LNCAP (cell line): ENCODE results near the gene DDOST.

Experiments
- TF ChIP-seq, protein P1 (sequence below): fragments of 450-650 bp; IDR thresholded peaks from 2 replicates; pipeline ENCODE4 v1.5.1; 2017; ENCODE audit warnings: mild to moderate bottlenecking

Gene DDOST

DNA sequence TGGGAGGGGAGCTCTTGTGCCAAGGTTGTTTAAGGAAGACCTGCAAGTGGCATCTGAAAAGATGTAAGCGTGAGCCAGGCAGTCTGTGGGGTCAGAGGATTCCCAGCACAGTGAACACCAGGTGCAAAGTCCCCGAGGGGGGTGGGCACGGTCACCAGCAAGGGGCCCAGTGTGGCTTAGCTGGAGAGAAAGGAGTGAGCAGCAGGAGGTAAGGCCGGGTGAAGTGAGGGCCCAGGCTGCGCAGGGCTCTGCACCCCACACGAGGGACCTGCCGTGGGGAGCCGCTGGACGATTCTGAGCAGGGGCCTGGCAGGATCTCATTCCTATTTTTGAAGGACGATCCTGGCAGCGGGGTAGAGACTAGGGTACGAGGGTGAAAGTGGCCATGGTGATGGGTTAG is 4.1 kb downstream of the DDOST start:
- TF ChIP-seq, protein P1, sequence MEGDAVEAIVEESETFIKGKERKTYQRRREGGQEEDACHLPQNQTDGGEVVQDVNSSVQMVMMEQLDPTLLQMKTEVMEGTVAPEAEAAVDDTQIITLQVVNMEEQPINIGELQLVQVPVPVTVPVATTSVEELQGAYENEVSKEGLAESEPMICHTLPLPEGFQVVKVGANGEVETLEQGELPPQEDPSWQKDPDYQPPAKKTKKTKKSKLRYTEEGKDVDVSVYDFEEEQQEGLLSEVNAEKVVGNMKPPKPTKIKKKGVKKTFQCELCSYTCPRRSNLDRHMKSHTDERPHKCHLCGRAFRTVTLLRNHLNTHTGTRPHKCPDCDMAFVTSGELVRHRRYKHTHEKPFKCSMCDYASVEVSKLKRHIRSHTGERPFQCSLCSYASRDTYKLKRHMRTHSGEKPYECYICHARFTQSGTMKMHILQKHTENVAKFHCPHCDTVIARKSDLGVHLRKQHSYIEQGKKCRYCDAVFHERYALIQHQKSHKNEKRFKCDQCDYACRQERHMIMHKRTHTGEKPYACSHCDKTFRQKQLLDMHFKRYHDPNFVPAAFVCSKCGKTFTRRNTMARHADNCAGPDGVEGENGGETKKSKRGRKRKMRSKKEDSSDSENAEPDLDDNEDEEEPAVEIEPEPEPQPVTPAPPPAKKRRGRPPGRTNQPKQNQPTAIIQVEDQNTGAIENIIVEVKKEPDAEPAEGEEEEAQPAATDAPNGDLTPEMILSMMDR, result no peak

DNA sequence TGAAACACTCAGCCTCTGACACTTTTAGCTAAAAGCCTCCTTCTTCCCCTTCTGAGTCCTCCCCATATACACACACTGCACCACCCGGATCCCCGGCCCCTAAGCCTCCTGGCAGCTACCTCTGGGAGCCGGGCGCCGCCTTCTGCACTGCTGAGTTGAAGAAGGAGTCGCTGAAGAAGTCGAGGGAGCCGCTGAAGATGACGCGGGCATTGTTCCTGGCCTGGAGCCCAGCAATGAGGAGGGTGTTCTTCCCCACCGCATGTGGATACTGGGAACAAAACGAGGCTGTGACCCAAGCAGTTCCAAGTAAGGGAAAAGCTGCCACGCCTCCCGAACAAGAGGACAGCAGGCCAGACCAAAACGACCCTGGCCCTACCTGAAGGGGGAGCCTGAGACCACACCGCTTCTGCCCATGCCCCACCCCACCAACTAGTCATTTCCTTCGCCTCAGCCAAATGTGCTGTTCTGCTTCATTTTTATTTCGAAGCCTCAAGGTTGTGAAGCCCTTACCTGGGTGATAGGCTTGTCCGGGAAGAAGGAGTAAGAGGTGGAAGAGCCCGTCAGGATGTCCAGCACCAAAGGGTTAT is 7.0 kb downstream of the DDOST start:
- TF ChIP-seq, protein P1, result no peak

DNA sequence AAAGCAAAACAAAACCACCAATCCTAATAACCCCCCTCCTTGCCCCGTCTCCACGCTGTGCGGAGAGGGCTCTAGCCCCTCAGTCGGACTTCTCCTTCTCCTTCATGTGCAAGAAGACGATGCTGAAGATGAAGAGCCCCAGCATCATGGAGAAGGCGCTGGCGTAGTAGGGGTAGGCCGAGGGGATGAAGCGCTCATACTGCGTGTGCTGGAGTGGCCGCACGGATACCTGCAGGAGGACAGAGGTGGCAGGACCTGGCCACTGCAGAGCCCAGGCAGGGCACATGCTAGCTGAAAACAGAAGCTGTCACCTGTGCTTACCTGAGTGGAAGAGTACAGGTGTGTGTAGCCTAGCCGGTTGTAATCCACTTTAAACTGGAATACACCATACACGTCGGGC is 8.9 kb downstream of the DDOST start:
- TF ChIP-seq, protein P1, result no peak

DNA sequence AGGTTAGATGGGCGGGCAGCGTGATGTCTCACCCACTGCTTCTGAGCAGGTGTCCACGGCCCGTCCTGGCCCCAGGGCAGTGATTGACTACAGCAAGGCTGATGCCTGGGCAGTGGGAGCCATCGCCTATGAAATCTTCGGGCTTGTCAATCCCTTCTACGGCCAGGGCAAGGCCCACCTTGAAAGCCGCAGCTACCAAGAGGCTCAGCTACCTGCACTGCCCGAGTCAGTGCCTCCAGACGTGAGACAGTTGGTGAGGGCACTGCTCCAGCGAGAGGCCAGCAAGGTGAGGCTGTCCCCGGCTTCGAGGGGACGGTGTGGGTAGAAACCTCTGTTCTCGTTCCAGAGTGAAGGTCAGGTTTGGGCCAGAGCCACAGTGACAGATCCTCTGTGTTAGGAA is 12.2 kb downstream of the DDOST start:
- TF ChIP-seq, protein P1, result no peak

DNA sequence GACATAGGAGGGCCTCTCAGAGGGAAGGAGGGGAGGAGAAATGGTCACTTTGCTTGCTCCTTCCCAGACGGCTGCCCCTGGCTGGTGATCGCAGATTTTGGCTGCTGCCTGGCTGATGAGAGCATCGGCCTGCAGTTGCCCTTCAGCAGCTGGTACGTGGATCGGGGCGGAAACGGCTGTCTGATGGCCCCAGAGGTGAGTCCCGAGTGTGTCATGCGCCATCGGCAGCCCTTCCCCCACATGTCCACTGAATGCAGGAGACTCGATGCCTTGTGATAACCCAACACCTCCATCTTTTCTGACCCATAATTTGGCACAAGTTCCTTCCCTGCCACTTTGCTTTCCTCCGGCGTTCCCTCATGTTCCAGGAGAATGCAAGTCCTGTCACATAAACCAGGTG is 12.7 kb downstream of the DDOST start:
- TF ChIP-seq, protein P1, result no peak

DNA sequence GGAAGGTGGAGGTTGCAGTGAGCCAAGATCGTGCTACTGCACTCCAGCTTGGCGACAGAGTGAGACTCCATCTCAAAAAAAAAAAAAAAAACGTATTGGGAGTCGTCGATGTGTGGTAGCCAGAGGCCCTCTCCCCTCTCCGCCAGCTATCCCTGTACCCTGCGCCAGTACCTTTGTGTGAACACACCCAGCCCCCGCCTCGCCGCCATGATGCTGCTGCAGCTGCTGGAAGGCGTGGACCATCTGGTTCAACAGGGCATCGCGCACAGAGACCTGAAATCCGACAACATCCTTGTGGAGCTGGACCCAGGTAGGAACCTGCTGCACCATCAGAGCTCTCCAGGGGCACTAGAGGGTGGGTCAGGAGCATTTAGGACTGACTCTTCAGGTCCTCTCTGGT is 15.8 kb downstream of the DDOST start:
- TF ChIP-seq, protein P1, result no peak

DNA sequence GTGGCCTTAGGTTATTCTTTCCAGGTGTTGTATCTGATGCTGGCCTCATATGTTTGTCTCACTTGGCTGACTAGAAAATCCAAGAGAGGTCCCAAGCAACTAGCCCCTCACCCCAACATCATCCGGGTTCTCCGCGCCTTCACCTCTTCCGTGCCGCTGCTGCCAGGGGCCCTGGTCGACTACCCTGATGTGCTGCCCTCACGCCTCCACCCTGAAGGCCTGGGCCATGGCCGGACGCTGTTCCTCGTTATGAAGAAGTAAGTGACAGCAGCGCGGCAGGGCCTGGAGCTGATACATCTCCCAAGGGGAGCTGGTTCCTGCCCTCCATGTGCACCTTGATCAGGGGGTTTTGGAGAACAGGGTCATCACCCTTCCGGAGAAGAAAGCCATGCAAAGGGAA is 16.8 kb downstream of the DDOST start:
- TF ChIP-seq, protein P1, result no peak

- TF ChIP-seq, protein P1, result no peak
Observed at GRCh38 chr1:20643080-20643479, 18.1 kb downstream of the DDOST start.
